ENCODE results near the gene SMYD4. TPM values are rescaled to one million over a fixed set of nuclear protein-coding genes. Genes with fewer than 3 reads are reported as not detected.

Gene SMYD4
- total RNA-seq, 2 donors from 2014 or later: 13.6 to 14.7 TPM

GRCh38 chr17:1733759-1734158, 95.9 kb downstream of the SMYD4 start:
- no peak overlapping the region for H3K4me3 ChIP-seq
- H3K27me3 ChIP-seq (replicated peaks; ENCODE audit: insufficient read depth): no peaks in the 10 kb centered on the region
- no peak for DNase-seq (ENCODE audit: low spot score)
- TF ChIP-seq POLR2A (IDR thresholded peaks at IDR 0.05): no peak
- TF ChIP-seq, protein P1, sequence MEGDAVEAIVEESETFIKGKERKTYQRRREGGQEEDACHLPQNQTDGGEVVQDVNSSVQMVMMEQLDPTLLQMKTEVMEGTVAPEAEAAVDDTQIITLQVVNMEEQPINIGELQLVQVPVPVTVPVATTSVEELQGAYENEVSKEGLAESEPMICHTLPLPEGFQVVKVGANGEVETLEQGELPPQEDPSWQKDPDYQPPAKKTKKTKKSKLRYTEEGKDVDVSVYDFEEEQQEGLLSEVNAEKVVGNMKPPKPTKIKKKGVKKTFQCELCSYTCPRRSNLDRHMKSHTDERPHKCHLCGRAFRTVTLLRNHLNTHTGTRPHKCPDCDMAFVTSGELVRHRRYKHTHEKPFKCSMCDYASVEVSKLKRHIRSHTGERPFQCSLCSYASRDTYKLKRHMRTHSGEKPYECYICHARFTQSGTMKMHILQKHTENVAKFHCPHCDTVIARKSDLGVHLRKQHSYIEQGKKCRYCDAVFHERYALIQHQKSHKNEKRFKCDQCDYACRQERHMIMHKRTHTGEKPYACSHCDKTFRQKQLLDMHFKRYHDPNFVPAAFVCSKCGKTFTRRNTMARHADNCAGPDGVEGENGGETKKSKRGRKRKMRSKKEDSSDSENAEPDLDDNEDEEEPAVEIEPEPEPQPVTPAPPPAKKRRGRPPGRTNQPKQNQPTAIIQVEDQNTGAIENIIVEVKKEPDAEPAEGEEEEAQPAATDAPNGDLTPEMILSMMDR (IDR thresholded peaks at IDR 0.05): no peak
- no peak for TF ChIP-seq POLR2AphosphoS5 (IDR thresholded peaks at IDR 0.05)
- no peak overlapping the region for H3K27ac ChIP-seq
- intact Hi-C loops (cut with DNase I): no loop called here
- WGBS: 92% methylated on average over 38 of the region's 38 CpGs
- H3K36me3 ChIP-seq: peaks cover 0 to 17% of the 10 kb centered on the region in 2 donors
- H3K9me3 ChIP-seq: no peaks in the 10 kb centered on the region
- H3K4me1 ChIP-seq (replicated peaks): peaks cover 14% of the 10 kb centered on the region

DNA sequence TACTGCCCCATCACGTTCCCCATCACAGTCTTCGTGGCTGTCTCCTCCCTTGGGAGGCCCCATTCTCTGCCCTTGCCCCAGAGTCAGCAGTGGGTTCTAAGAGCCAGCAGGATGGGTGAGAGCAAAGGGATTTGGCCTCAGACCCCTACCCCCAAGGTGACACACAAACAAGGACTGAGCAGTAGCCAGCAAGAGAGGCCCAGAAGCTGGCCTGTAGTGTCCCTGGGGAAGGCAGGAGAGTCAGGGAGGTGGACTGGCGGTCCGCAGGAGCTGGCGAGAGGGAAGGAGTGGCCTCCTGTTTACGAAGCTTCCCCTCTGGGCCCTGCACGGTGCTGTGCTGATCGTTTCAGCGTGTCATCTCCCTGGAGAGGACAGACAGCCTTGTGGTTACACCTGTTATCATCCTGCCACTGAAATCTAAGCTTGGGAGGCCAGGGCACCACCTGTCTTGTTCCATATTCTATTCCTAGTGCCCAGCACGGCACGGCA, 96.8 kb downstream of the SMYD4 start:
- TF ChIP-seq POLR2A (IDR thresholded peaks at IDR 0.05): no peak
- TF ChIP-seq, protein P1 (IDR thresholded peaks at IDR 0.05): no peak
- no peak for TF ChIP-seq POLR2AphosphoS5 (IDR thresholded peaks at IDR 0.05)
- H3K9me3 ChIP-seq: no peaks in the 10 kb centered on the region
- no peaks in the 10 kb centered on the region for H3K27me3 ChIP-seq (replicated peaks; ENCODE audit: insufficient read depth)
- H3K4me3 ChIP-seq: no peak overlapping the region
- peaks cover 14% of the 10 kb centered on the region for H3K4me1 ChIP-seq (replicated peaks)
- H3K27ac ChIP-seq: no peak overlapping the region
- WGBS: 85% methylated on average over 11 of the region's 11 CpGs
- H3K36me3 ChIP-seq: peaks cover 0 to 17% of the 10 kb centered on the region in 2 donors
- intact Hi-C loops (cut with DNase I): no loop called here
- no peak for DNase-seq (ENCODE audit: low spot score)

DNA sequence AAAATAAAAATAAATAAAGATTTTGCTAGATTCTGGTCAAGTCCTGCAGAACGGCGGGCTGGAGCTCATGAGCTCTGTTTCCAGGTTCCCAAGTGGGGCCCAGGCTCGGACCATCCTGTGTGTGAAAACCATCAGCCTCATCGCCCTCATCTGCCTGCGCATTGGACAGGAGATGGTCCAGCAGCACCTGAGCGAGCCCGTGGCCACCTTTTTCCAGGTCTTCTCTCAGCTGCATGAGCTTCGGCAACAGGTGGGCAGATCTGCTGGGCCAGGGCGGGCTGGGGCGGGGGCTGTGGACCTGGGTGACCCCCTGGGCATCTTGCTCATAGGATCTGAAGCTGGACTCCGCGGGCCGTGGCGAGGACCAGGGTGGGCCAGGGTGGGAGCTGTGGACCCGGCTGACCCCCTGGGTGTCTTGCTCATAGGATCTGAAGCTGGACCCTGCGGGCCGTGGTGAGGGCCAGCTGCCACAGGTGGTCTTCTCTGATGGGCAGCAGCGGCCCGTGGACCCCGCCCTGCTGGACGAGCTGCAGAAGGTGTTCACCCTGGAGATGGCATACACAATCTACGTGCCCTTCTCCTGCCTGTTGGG, 97.4 kb downstream of the SMYD4 start:
- intact Hi-C loops (cut with DNase I): no loop called here
- no peak for DNase-seq (ENCODE audit: low spot score)
- H3K27ac ChIP-seq: no peak overlapping the region
- no peak for TF ChIP-seq POLR2AphosphoS5 (IDR thresholded peaks at IDR 0.05)
- TF ChIP-seq, protein P1 (IDR thresholded peaks at IDR 0.05): no peak
- TF ChIP-seq POLR2A (IDR thresholded peaks at IDR 0.05): no peak
- no peaks in the 10 kb centered on the region for H3K9me3 ChIP-seq
- no peak overlapping the region for H3K4me3 ChIP-seq
- H3K27me3 ChIP-seq (replicated peaks; ENCODE audit: insufficient read depth): no peaks in the 10 kb centered on the region
- H3K36me3 ChIP-seq: peaks cover 0 to 17% of the 10 kb centered on the region in 2 donors
- peaks cover 14% of the 10 kb centered on the region for H3K4me1 ChIP-seq (replicated peaks)
- 94% methylated on average over 19 of the region's 22 CpGs for WGBS

GRCh38 chr17:1731194-1731506, 98.6 kb downstream of the SMYD4 start:
- H3K4me1 ChIP-seq (replicated peaks): peaks cover 14% of the 10 kb centered on the region

More at GRCh38 chr17:1731194-1731506, 98.6 kb downstream of the SMYD4 start:
- Histone ChIP-seq H3K27me3 (replicated peaks; ENCODE audit: insufficient read depth) (no peaks in the 10 kb centered on the region), H3K4me3 (no peak overlapping the region), H3K27ac (peak overlapping the region; percentile 91 to 93), H3K36me3 (peaks cover 0 to 17% of the 10 kb centered on the region in 2 donors), H3K9me3 (no peaks in the 10 kb centered on the region)
- WGBS: 58% methylated on average over 9 of the region's 10 CpGs
- intact Hi-C loops (cut with DNase I): no loop called here
- TF ChIP-seq, protein P1 (IDR thresholded peaks at IDR 0.05): no peak
- peak; percentile 13 for TF ChIP-seq POLR2A (IDR thresholded peaks at IDR 0.05)
- no peak for DNase-seq (ENCODE audit: low spot score)

All from prostate gland (tissue), 2 donors.